WI38 (cell line): ENCODE measurements around the gene CTBP1.

Experiments
- H3K4me3 ChIP-seq: 2 replicates; pipeline ENCODE4 v1.5.1; 2011; ENCODE audit warnings: low read depth, mild to moderate bottlenecking, control low read depth, low read length
- TF ChIP-seq, protein P1 (sequence below): IDR thresholded peaks from 2 replicates; pipeline ENCODE4 v1.5.1; 2012; ENCODE audit warnings: low read depth, mild to moderate bottlenecking, control low read depth, low read length

Gene CTBP1

DNA sequence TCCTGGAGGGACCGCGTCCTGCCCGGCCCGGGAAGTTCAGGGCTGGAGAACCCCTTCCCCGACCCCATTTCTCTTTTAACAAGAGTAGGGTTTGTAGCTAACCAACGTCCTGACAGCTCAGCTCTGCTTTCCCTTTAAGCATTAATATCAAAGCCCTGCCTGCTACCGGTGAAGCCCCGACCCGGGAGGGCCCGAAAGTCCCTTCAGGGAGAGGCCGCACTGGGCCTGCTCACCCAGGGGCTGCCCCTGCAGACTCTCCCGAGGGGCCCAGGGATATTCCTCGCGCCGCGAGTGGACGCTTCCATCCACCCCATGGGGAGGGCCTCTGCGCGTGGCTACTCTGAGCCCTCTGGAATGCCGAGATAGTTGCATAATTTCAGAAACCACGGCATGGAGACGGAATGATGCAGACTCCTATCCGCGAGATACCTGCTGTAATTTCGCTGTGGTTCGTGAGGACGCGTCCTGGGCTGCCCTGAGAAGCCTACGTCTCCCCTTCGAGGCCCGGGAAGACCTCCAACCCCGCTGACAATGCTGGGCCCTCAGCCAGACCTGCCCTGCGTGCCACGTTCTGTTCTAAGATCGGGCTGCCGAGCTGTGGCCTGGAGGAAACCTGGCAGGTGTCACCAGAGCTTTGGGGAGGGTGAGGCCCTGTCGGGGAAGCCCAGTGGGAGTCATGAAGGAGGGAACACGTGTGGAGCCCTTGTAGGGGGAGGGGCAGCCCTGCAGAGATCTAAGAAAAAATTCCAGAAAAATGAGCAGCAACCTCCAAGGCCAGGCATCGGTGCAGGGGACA lies 999 bp upstream of the CTBP1 start:
- H3K4me3 ChIP-seq: peak overlapping the region; percentile 62
- TF ChIP-seq, protein P1, sequence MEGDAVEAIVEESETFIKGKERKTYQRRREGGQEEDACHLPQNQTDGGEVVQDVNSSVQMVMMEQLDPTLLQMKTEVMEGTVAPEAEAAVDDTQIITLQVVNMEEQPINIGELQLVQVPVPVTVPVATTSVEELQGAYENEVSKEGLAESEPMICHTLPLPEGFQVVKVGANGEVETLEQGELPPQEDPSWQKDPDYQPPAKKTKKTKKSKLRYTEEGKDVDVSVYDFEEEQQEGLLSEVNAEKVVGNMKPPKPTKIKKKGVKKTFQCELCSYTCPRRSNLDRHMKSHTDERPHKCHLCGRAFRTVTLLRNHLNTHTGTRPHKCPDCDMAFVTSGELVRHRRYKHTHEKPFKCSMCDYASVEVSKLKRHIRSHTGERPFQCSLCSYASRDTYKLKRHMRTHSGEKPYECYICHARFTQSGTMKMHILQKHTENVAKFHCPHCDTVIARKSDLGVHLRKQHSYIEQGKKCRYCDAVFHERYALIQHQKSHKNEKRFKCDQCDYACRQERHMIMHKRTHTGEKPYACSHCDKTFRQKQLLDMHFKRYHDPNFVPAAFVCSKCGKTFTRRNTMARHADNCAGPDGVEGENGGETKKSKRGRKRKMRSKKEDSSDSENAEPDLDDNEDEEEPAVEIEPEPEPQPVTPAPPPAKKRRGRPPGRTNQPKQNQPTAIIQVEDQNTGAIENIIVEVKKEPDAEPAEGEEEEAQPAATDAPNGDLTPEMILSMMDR: no peak

DNA sequence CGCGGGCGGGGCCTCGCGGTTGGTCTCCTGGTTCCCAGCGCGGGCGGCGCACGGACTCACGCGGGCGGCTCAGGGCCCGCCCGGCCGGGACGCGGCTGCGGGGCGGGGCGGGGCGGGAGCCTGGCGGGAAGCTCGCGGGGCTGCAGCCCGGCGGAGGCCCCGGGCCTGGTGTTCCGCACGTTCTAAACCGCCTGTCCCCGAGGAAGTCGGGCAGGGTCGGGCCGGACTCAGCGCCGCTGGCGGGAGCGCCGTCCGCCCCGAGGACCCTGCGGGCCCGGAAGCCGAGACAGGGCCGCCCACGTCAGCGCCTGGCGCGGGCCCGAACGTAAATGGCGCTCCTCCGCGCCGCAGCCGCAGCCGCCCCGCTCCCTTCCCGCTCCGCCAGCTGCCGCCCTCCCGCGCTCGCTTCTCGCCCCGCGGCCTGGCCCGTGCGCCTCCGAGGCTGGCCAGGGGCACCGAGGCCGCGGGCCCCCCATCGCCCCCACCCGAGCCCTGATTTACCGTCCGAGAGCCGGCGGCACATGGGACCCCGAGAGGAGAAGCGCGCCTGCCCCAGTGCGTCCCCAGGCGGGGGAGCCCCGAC lies 309 bp upstream of the CTBP1 start:
- TF ChIP-seq, protein P1: no peak
- H3K4me3 ChIP-seq: peak overlapping the region; percentile 62

DNA sequence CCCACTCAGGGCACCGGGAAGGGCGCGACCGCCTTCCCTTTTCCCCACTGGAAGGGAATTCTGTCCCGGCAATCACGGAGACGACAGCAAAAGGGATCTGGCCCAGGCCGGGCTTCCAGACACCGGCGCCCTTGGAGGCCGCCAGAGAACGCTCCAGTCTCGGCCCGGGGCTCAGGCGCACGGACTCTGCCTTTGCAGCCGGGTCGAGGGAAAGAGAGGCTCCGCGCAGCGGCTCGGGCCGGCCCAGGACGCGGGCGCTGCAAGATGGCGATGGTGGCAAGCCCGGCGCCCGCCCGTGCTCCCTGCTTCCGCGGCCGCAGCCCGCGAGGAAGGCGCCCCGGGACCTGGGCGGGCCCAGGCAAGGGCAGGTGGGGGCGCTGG lies 1.1 kb downstream of the CTBP1 start:
- TF ChIP-seq, protein P1: no peak
- peak overlapping the region; percentile 81 for H3K4me3 ChIP-seq

DNA sequence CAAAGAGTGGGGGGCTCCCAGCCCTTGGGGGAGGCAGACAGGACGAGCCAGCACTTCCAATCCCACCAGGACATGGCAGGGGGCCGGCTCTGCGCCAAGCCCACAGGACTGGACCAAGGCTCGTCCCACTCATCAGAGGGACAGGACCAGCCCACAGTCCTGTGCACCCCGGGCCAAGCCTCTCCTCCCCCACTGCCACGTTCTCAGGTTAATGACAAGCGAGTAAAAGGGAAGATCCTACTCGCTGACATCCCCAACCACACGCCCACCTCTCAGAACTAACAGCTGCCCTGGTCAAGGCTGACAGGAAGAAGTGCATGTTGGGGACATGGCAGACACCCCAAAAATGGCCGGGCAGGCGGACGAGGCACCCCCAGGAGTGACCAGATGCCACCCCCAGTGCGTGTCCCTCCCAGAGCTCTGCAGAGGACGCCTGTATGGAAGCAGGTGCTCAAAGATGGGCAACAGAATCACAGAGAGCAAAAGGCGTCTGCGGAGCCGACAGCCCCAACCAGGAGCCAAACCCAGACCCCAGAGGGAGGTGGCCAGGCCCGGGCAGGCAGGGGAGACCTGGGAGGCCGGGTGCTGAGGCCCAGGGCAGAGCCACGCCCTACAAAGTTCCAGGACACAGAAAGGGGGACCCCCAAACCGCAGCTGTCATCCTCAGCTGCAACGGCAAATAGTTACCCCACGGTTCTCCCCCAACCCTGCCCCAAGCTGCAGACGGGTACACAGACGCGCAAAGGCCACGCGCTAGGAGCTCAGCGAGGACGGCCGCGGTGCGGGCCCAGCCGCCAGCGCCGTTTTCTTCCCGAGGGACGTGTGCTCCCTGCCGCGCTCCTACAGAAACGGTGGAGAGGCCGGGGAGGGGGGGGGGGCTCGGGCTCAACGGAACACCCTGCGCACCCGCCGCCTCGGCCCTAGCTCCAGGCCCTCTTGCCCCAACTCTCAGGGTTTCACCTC lies 1.7 kb downstream of the CTBP1 start:
- TF ChIP-seq, protein P1: no peak

DNA sequence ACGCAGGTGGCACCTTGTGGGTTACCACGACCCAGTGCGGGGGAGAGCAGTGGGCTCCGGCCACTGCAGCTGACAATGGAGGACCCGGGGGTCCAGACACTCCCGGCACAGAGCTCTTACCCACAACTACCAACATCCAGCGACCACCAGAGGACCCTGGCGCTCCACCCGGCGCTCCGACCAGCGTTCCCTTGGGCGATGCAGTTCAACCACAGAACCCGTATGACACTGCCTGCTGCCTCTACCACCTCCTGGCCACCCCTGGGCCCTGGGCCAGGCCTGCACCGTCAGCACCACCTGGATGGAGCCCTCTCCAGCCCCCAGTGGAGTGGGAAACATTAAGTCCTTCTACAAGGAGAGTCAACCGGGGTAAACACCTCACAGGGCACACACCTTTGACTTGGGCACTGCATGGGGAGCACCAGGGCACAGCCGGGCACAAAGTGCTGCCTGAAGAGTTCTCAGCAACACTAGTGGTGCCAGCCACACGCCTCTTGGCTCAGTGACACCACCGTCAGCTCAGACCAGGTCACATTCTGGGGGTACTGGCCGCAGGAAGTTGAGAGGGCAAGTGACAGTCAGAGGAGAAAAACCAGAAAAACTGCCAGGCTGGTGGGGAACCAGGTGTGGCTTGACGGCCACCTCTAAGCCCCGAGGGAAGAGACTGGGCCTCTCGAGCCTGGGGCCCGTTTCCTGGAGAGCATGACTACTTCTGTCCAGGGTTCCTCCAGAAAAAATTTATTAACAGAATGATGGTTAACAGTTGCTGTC lies 2.6 kb downstream of the CTBP1 start:
- H3K4me3 ChIP-seq: peak overlapping the region; percentile 81
- TF ChIP-seq, protein P1: no peak

More for the DNA sequence above, 1.7 kb downstream of the CTBP1 start:
- H3K4me3 ChIP-seq: peak overlapping the region; percentile 81

DNA sequence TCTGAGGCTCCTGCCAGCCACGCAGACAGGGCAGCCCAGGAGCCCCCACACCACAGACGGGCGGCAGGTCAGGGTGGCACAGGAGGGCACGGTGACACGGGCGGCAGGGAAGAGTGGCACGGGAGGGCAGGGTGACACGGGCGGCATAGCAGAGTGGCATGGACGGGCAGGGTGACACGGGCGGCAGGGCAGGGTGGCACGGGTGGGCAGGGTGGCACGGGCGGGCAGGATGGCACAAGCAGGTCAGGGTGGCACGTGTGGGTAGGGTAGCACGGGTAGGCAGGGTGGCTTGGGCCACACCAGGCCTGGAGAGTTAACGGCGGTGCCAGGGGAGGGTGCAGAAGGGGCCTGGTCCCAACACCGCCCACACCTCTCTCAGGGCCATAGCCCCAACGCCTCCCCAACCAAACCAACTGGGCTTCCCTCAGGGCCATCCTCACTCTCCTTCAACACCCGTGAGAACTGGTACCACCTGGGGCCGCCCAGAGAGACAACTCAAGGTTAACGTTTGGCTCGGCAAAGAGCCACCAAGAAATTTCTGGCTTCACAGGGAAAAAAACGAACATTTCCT lies 3.4 kb downstream of the CTBP1 start:
- TF ChIP-seq, protein P1: no peak

More for the DNA sequence above, 3.4 kb downstream of the CTBP1 start:
- no peak overlapping the region for H3K4me3 ChIP-seq
